IPS DF 6.9 (cell line): ENCODE results near the gene GATA2.

ENCODE experiments used
- DNase-seq: peaks from one replicate; pipeline ENCODE4 v3.0.0-alpha.2; 2013; ENCODE audit warnings: low read depth, low spot score
- H3K27ac ChIP-seq: one replicate; pipeline ENCODE4 v1.5.1; 2013; ENCODE audit warnings: low read length, control low read depth
- H3K27me3 ChIP-seq: 2 replicates; pipeline ENCODE4 v1.6.1; 2013; ENCODE audit warnings: mild to moderate bottlenecking, low read length; ENCODE audit not compliant: control insufficient read depth, insufficient read depth
- H3K36me3 ChIP-seq: 2 replicates; pipeline ENCODE4 v1.6.1; 2013; ENCODE audit warnings: low read length; ENCODE audit not compliant: control insufficient read depth, insufficient read depth
- H3K4me1 ChIP-seq: 2 replicates; pipeline ENCODE4 v1.6.1; 2013; ENCODE audit warnings: low read length; ENCODE audit not compliant: control insufficient read depth, insufficient read depth
- H3K4me3 ChIP-seq: 2 replicates; pipeline ENCODE4 v1.5.1; 2013; ENCODE audit warnings: mild to moderate bottlenecking, low read length
- H3K9me3 ChIP-seq: 2 replicates; pipeline ENCODE4 v1.6.1; 2013; ENCODE audit warnings: low read length, inconsistent platforms; ENCODE audit not compliant: control insufficient read depth, insufficient read depth
- WGBS: extraction: QIAGEN DNeasy Blood & Tissue Kit; methylation state at CpG from one replicate; pipeline ENCODE4 v1.1.7; 2013; ENCODE audit warnings: mixed read lengths, missing lambda C conversion rate; ENCODE audit not compliant: insufficient read length, insufficient coverage; 5-methylcytosine and 5-hydroxymethylcytosine counted together

GATA2 gene

DNA sequence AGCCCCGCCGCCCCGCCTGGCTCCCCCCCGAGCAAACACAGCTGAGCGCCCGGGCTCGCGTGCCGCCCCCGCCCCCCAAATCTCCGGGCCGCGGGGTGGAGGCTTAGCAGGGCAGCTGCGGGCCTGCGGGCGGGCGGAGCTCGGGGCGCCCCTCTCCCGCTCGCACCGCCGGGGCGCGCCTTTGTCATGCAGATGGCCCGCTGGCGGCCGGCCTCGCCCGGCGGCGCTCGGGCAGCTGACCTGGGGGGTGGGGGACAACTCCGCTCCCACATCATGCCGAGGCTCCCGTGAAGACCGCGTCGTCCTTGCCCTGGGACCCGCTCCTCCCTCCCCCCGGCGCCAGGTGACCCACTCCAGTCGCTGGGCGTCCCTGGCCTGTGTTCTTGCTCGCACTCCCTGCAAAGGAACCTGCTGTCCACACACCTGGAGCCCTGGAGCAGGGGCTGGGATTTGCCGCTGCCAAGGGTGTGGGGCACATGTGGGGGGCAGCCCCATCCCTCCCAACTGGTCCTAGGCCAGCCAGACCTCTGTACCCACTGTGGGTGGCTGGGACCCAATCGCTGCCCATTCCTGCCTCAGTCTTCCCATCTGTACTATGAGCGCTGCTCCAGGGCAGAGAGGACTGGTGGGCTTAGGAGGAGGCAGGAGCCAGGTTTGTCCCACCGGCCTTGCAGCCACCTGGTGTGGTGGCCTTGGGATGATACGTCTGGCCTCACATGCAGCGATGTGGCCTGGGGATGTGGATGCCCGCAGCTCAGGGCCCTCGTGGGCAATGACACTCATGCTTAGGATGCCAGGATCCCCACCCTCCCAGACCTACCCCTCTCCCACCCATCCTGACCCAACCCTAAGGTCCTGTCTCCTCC lies 59.8 kb downstream of the GATA2 start:
- Histone ChIP-seq H3K4me1 (peaks cover 12% of the 10 kb centered on the region), H3K27me3 (peaks cover 8% of the 10 kb centered on the region; the same call in 1 of the 2 replicates)
- WGBS, result no CpG with 5 or more reads among the region's 53 CpGs

DNA sequence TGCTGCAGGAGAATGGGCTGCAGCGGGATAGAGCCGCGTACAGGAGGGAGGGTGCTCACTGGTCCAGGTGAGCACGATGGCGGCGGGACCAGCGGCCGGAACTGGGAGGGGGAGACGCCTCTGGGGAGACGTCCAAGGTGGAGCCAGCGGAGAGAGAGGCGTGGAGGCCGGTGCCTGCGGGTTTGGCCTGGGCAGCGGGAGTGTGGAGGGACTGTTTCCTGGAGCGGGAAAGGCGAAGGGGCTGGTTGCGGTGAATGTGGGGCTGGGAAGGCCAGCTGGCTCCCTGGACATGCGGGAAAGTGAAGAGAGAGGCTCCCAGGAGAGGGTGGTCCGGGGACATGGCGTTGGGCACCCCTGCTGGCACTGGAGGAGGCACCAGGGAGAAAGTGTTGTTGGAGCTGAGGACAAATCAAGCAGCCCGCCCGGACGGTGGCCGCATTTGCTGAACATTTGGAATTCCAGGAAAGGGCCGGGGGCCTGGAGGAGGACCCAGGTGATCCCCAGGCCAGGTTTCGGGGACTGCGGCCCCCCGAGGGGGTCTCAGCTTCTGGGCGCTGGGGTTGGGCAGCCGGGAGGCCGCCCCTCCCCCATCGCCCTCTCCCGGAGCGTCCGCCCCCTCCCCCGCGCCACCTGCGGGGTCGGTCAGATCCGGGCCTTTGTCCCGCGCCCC lies 60.6 kb downstream of the GATA2 start:
- H3K9me3 ChIP-seq, result no peaks in the 10 kb centered on the region
- no CpG with 5 or more reads among the region's 43 CpGs for WGBS
- DNase-seq, result no peak
- H3K27ac ChIP-seq, result no peak overlapping the region
- peak overlapping the region; percentile 8; the same call in 1 of the 2 replicates for H3K4me3 ChIP-seq
- no peaks in the 10 kb centered on the region for H3K36me3 ChIP-seq
- H3K4me1 ChIP-seq, result peaks cover 13% of the 10 kb centered on the region
- H3K27me3 ChIP-seq, result peaks cover 8% of the 10 kb centered on the region; the same call in 1 of the 2 replicates

More for the DNA sequence above, 59.8 kb downstream of the GATA2 start:
- Histone ChIP-seq H3K9me3 (no peaks in the 10 kb centered on the region), H3K27ac (no peak overlapping the region), H3K4me3 (peak overlapping the region; percentile 8; the same call in 1 of the 2 replicates), H3K36me3 (no peaks in the 10 kb centered on the region)
- no peak for DNase-seq

DNA sequence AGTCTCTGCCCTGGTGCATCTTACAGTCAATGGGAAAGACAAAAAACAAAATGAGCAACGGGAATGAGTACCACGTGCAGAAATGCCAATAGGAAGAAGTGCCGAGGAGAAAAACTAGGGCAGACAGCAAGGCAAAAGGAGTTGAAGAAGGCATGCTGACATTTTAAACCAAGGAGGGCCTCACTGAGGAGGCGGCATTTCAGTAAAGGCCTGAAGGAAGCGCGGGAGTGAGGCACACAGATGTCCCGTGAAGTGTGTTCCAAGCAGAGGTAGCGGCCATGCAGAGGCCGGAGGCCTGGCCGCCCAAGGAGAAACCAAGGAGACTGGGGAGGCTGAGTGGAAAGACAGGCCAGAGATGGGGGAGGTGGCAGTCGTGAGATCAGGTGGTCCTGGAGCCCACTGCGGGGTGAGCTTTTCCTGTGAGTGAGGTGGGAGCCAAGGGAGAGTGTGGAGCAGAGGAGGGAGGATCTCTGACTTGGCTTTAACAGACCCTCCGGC lies 61.1 kb downstream of the GATA2 start:
- Histone ChIP-seq H3K4me3 (no peak overlapping the region; the same call in 1 of the 2 replicates), H3K9me3 (no peaks in the 10 kb centered on the region), H3K27me3 (peaks cover 13% of the 10 kb centered on the region), H3K36me3 (no peaks in the 10 kb centered on the region), H3K27ac (no peak overlapping the region), H3K4me1 (peaks cover 16% of the 10 kb centered on the region)
- WGBS, result no CpG with 5 or more reads among the region's 13 CpGs
- DNase-seq, result no peak

DNA sequence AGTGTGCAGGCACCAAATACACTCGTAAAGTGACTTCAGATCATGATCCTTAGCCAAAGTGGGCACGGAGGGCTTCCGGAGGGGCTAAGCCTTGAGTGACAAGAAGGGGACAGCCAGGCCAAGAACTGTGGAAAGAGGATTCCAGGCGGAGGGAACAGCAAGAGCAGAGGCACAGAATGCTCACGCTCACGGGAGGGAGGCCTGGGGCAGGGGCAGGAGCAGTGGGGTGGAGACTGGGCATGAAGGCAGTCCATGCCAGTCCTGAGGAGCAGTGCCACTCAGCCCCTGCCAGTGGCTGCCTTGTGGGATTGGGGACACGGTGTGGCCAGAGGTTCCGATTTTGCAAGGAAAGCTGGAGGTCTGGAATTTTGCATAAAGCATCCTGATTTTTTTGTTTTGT lies 62.3 kb downstream of the GATA2 start:
- Histone ChIP-seq H3K27ac (no peak overlapping the region), H3K4me1 (peaks cover 13% of the 10 kb centered on the region), H3K36me3 (no peaks in the 10 kb centered on the region), H3K9me3 (no peaks in the 10 kb centered on the region), H3K27me3 (peaks cover 15% of the 10 kb centered on the region), H3K4me3 (no peak overlapping the region)
- no peak for DNase-seq
- WGBS, result no CpG with 5 or more reads among the region's 8 CpGs

DNA sequence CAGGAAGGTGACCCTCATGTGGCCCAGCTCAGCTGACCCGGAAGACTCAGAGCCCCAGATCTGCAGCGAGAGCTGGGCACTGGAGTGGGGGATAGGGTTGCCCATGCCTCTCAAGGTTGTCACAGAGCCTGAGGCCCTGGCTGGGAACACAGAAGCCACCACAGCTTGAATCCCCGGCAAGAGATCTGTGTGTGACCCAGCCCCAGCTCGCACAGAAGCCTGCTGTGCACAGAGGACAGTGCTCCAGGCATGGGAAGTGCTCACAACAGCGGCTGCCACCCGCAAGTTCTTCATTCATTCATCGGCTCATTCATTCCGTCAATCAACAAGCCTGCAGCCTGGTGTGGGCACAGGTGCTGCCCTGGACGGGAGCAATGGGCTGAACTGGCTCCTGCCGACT lies 62.7 kb downstream of the GATA2 start:
- H3K4me3 ChIP-seq, result no peak overlapping the region
- peaks cover 13% of the 10 kb centered on the region for H3K4me1 ChIP-seq
- DNase-seq, result no peak
- no CpG with 5 or more reads among the region's 10 CpGs for WGBS
- H3K27me3 ChIP-seq, result peaks cover 15% of the 10 kb centered on the region
- no peak overlapping the region for H3K27ac ChIP-seq
- H3K36me3 ChIP-seq, result no peaks in the 10 kb centered on the region
- no peaks in the 10 kb centered on the region for H3K9me3 ChIP-seq

DNA sequence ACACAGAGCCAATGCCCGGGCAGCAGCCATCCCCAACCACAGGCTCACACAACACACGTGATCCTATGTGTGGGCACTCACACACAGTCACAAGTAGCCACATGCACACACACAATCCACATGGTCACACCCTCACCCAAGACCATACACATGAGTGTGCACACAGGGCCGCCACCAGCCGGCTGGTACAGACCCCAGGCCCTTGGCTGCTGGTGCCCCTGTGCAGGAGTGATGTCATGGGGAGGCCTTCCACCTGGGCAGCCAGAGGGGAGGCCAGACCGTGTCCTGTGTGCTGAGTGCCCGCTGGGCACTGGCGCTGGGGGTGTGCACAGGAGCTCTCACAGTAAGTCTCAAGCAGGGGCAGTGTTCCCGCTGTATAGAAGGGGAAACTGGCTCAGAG lies 63.2 kb downstream of the GATA2 start:
- Histone ChIP-seq H3K36me3 (no peaks in the 10 kb centered on the region), H3K9me3 (no peaks in the 10 kb centered on the region), H3K4me1 (peaks cover 13% of the 10 kb centered on the region), H3K27ac (no peak overlapping the region), H3K4me3 (no peak overlapping the region), H3K27me3 (peaks cover 15% of the 10 kb centered on the region)
- DNase-seq, result no peak
- no CpG with 5 or more reads among the region's 8 CpGs for WGBS
